CD14-positive monocyte (primary cell): ENCODE data around the gene POLR2J. TPM values are rescaled to one million over a fixed set of nuclear protein-coding genes. Genes with fewer than 3 reads are reported as not detected.
A peak's percentile ranks its signal among the peaks of the same experiment; 100 is the strongest.
"Not testable (repeated sequence)": the region's sequence is repeated elsewhere in the genome, so short reads cannot be mapped to it uniquely, and the experiment has no call there.

Experiments used
- DNase-seq, 3 donors: peaks; one replicate each; pipeline ENCODE4 v3.0.0-alpha.2; 2011 to 2022
- H2AFZ ChIP-seq: 2 replicates; pipeline ENCODE4 v1.6.0; 2012; ENCODE audit warnings: mild to moderate bottlenecking, low read depth, low read length, inconsistent platforms; ENCODE audit not compliant: insufficient read depth, poor library complexity, severe bottlenecking
- H3K27ac ChIP-seq, 2 donors: 1 replicate in 1 of 2; 2 replicates in 1 of 2; pipeline ENCODE4 v1.5.1; 2012 to 2013; ENCODE audit warnings: low read length in 2 of 2, control low read depth in 1 of 2, inconsistent platforms in 1 of 2, low read depth in 1 of 2, mild to moderate bottlenecking in 1 of 2
- H3K27me3 ChIP-seq, 2 donors: one replicate each; pipeline versions ENCODE4 v1.6.0 to v1.6.1; 2011 to 2013; ENCODE audit warnings: low read length in 2 of 2; ENCODE audit not compliant: control insufficient read depth in 2 of 2, insufficient read depth in 2 of 2
- H3K36me3 ChIP-seq, 2 donors: replicated peaks in 1 of 2; 1 replicate in 1 of 2; 2 replicates in 1 of 2; pipeline versions ENCODE4 v1.5.1 to v1.6.1; 2012 to 2013; ENCODE audit warnings: low read length in 2 of 2, control low read depth in 1 of 2, inconsistent platforms in 1 of 2, mild to moderate bottlenecking in 1 of 2; ENCODE audit not compliant: insufficient read depth in 2 of 2, control insufficient read depth in 1 of 2
- H3K4me1 ChIP-seq, 2 donors: 1 replicate in 1 of 2; 2 replicates in 1 of 2; pipeline versions ENCODE4 v1.5.1 to v1.6.1; 2012 to 2013; ENCODE audit warnings: low read length in 2 of 2, control low read depth in 1 of 2, inconsistent platforms in 1 of 2, mild to moderate bottlenecking in 1 of 2, moderate library complexity in 1 of 2; ENCODE audit not compliant: insufficient read depth in 2 of 2, control insufficient read depth in 1 of 2
- H3K4me2 ChIP-seq: replicated peaks from 2 replicates; pipeline ENCODE3; 2012; ENCODE audit warnings: low read length, moderate library complexity, mild to moderate bottlenecking; ENCODE audit not compliant: poor library complexity, severe bottlenecking; ENCODE audit errors: extremely low read depth
- H3K4me3 ChIP-seq, 3 experiments: fragments of 200-600 bp in 1 of 3; sonication (generic) in 1 of 3; replicated peaks in 1 of 3; 1 replicate in 2 of 3; 2 replicates in 1 of 3; pipeline ENCODE4 v1.5.1; 2011 to 2013; ENCODE audit warnings: low read length in 3 of 3, mild to moderate bottlenecking in 3 of 3, control low read depth in 2 of 3, low read depth in 2 of 3, inconsistent platforms in 1 of 3, moderate library complexity in 1 of 3
- H3K79me2 ChIP-seq: 2 replicates; pipeline ENCODE4 v1.6.0; 2012; ENCODE audit warnings: mild to moderate bottlenecking, control low read depth, inconsistent platforms, low read length, moderate library complexity; ENCODE audit not compliant: insufficient read depth
- H3K9ac ChIP-seq: 2 replicates; pipeline ENCODE4 v1.6.0; 2017; ENCODE audit warnings: low read length, mild to moderate bottlenecking; ENCODE audit not compliant: insufficient read depth, poor library complexity, severe bottlenecking
- H3K9me3 ChIP-seq, 2 donors: replicated peaks in 1 of 2; 1 replicate in 1 of 2; 2 replicates in 1 of 2; pipeline versions ENCODE4 v1.5.1 to v1.6.1; 2012 to 2013; ENCODE audit warnings: low read length in 2 of 2, control low read depth in 1 of 2; ENCODE audit not compliant: control insufficient read depth in 1 of 2, insufficient read depth in 1 of 2
- H4K20me1 ChIP-seq: 2 replicates; pipeline ENCODE4 v1.6.0; 2012; ENCODE audit warnings: mild to moderate bottlenecking, low read length, control low read depth, moderate library complexity; ENCODE audit not compliant: insufficient read depth
- H3K27ac Mint-ChIP-seq, 7 donors: one replicate each; pipeline ENCODE4 v1.8.0; 2020; ENCODE audit warnings: mild to moderate bottlenecking in 7 of 7, mixed read lengths in 7 of 7, moderate library complexity in 6 of 7, inconsistent platforms in 2 of 7
- H3K27me3 Mint-ChIP-seq, 3 donors: one replicate each; pipeline ENCODE4 v1.8.0; 2021 to 2022; ENCODE audit warnings: low read depth in 3 of 3, mild to moderate bottlenecking in 3 of 3, mixed read lengths in 3 of 3, moderate library complexity in 3 of 3, inconsistent platforms in 1 of 3
- H3K36me3 Mint-ChIP-seq, 2 donors: one replicate each; pipeline ENCODE4 v1.8.0; 2020; ENCODE audit warnings: mixed read lengths in 2 of 2, inconsistent platforms in 1 of 2, mild to moderate bottlenecking in 1 of 2
- H3K4me1 Mint-ChIP-seq: one replicate; pipeline ENCODE4 v1.8.0; 2020; ENCODE audit warnings: mild to moderate bottlenecking, mixed read lengths
- H3K4me3 Mint-ChIP-seq, 2 donors: one replicate each; pipeline ENCODE4 v1.8.0; 2020; ENCODE audit warnings: mild to moderate bottlenecking in 2 of 2, mixed read lengths in 2 of 2, moderate library complexity in 1 of 2
- H3K9me3 Mint-ChIP-seq, 7 donors: one replicate each; pipeline ENCODE4 v1.8.0; 2020 to 2022; ENCODE audit warnings: mixed read lengths in 7 of 7, mild to moderate bottlenecking in 6 of 7, moderate library complexity in 6 of 7, inconsistent platforms in 2 of 7
- WGBS: methylation state at CpG from one replicate; pipeline ENCODE4 v1.1.5; 2013; ENCODE audit warnings: missing lambda C conversion rate; ENCODE audit not compliant: insufficient coverage; 5-methylcytosine and 5-hydroxymethylcytosine counted together
- intact Hi-C, 2 donors: fragments of 100-400 bp; cut with micrococcal nuclease; formaldehyde crosslinking; loops; one replicate each; pipeline versions ENCODE4 v1.15.0 to v1.15.1; 2023
- polyA plus RNA-seq, 3 donors: library from polyadenylated mRNA; depleted of rRNA in 1 of 3; unstranded in 2 of 3; stranded (reverse) in 1 of 3; fragments of 300-500 nt in 2 of 3; fragments of >200 nt in 1 of 3; fragmentation: Illumina TruSeq in 2 of 3; gene quantifications; 1 replicate in 2 of 3; 2 replicates in 1 of 3; pipeline ENCODE4 v1.2.3, GENCODE V29; 2012 to 2021

The POLR2J gene
- polyA plus RNA-seq, 3 donors = 65.7 to 104 (median 85.0) TPM

DNA sequence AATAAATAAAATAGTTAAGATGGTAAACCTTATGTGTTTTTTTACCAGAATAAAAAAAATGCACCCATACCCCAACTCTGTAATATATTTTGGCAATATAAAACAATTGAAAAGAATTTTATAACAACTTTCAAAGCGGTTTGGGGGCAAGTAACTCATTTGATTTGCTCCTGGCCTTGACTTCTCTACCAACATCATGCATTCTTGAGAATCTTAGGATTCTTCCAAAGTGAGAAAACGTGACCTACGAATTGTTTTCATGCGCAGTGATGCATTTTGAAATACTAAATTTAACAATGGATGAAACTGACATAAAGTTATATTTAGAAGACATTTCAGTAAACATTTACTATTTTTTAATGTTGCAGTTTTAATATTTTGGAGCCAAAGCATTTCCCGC lies 42.1 kb upstream of the POLR2J start:
- H3K9me3 Mint-ChIP-seq, H3K36me3 Mint-ChIP-seq, H3K27ac Mint-ChIP-seq, intact Hi-C loops, H2AFZ ChIP-seq, H3K36me3 ChIP-seq, H3K4me1 Mint-ChIP-seq, H3K4me1 ChIP-seq, H3K4me2 ChIP-seq, H3K27me3 Mint-ChIP-seq, H3K9ac ChIP-seq, H3K4me3 Mint-ChIP-seq, H3K79me2 ChIP-seq, H3K27me3 ChIP-seq, DNase-seq, H3K9me3 ChIP-seq, H3K4me3 ChIP-seq, H3K27ac ChIP-seq, H4K20me1 ChIP-seq: not testable (repeated sequence)
- no CpG with 5 or more reads among the region's 5 CpGs for WGBS

DNA sequence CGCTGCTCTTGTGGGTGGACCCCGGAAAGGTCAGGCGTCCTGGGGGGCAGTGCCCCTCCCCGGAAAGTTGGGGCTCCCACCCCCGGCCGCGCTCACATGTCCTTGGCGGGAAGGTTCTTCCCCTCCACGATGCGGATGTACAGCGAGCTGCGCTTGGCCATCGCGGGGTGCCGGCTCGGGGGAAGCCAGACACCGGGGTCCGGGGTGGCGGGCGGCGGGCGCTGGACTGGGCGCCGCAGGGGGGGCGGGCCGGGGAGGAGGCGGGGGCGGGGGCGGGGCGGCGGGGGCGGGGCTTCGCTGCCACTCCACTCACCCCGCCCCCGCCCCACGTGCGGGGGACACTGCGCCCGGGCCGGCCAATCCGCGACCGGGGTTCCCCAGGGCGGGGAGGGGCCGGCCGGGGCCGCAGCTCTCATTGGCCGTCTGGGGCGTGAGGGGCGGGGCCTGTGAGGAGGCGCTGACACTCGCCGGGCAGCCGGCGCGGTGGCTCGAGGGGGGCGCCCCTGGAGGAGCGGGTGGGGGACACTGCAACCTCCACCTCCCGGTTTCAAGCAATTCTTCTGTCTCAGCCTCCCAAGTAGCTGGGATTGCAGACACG lies 38.9 kb upstream of the POLR2J start, which contains the start of gene RASA4B:
Gene RASA4B (minus strand): TSS at position 228 of the 598 bp plus-strand sequence. CDS start 67 bp downstream, at position 161.
- not testable (repeated sequence) for H3K27ac Mint-ChIP-seq

DNA sequence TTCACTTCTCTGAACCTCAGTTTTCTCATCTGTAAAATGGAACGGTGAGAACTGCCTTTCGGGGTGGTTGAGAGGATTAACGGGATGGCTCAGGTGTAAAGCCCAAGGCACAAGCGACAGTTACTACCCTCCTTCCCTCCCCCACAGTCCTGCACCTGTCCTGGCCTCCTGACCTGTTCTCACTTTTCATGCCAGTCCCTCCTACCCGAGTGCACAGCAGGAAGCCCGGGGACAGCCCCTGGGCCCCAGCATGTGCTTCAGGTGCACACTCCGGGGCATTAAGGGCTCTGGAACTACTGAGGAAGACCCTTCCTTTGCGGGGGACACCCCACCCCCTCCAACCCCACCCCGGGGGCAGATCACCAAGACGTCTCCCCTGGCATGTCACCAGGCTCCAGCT lies 38.2 kb upstream of the POLR2J start:
- H3K79me2 ChIP-seq, H3K36me3 ChIP-seq, DNase-seq, H3K4me1 Mint-ChIP-seq, H3K27me3 Mint-ChIP-seq, H3K4me2 ChIP-seq, H3K4me1 ChIP-seq, H3K4me3 Mint-ChIP-seq, H3K4me3 ChIP-seq, H2AFZ ChIP-seq, H3K9ac ChIP-seq, H3K27me3 ChIP-seq, H3K36me3 Mint-ChIP-seq, H4K20me1 ChIP-seq, H3K27ac ChIP-seq, H3K9me3 ChIP-seq, H3K27ac Mint-ChIP-seq, H3K9me3 Mint-ChIP-seq, intact Hi-C loops: not testable (repeated sequence)
- WGBS = no CpG with 5 or more reads among the region's 10 CpGs

More for the DNA sequence above, 38.9 kb upstream of the POLR2J start, which contains the start of gene RASA4B:
- H2AFZ ChIP-seq, H3K27me3 ChIP-seq, H3K4me1 Mint-ChIP-seq, H3K36me3 Mint-ChIP-seq, H3K36me3 ChIP-seq, H3K4me3 ChIP-seq, H3K4me2 ChIP-seq, H4K20me1 ChIP-seq, H3K4me1 ChIP-seq, H3K27ac ChIP-seq, H3K9me3 ChIP-seq, H3K9ac ChIP-seq, H3K9me3 Mint-ChIP-seq, H3K27me3 Mint-ChIP-seq, H3K79me2 ChIP-seq, intact Hi-C loops, H3K4me3 Mint-ChIP-seq: not testable (repeated sequence)
- peak in 1 of 3 donors; percentile 7 for DNase-seq
- WGBS = no CpG with 5 or more reads among the region's 61 CpGs

DNA sequence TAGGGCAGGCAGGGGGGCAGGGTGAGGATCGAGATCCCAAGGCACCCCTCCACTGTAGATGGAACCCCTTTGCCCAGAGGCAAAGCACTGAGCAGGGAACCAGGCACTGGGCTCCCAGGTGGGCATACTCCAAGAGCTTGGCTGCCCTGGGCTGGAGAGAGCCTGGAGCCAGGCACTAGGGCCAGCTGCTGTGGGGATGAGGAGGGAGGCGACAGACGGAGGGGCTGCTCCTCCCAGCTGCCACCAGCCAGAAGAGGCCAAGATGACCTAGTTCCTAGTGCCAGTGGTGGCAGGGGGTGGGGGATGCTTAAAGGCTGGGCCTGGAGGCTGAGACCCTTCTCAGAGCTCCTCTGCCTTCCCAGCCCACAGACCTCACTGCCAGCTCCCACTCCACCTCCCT lies 37.2 kb upstream of the POLR2J start:
- H3K27ac ChIP-seq, H3K9ac ChIP-seq, H3K4me1 Mint-ChIP-seq, H3K4me2 ChIP-seq, H4K20me1 ChIP-seq, H2AFZ ChIP-seq, intact Hi-C loops, H3K36me3 ChIP-seq, H3K79me2 ChIP-seq, H3K27ac Mint-ChIP-seq, H3K4me1 ChIP-seq, H3K9me3 ChIP-seq, H3K9me3 Mint-ChIP-seq, H3K36me3 Mint-ChIP-seq, H3K27me3 Mint-ChIP-seq, DNase-seq, H3K4me3 ChIP-seq, H3K4me3 Mint-ChIP-seq, H3K27me3 ChIP-seq: not testable (repeated sequence)
- WGBS = no CpG with 5 or more reads among the region's 3 CpGs
